HEK293 (cell line): ENCODE measurements around the gene YBX3.

Experiments
- CTCF ChIP-seq: fragments of 450-650 bp; formaldehyde crosslinking; IDR thresholded peaks from 2 replicates; pipeline ENCODE4 v1.5.1; 2016; ENCODE audit warnings: missing biosample characterization, missing genetic modification characterization
- KLF9 ChIP-seq: fragments of 450-650 bp; formaldehyde crosslinking; IDR thresholded peaks from 2 replicates; pipeline ENCODE4 v1.5.1; 2016; ENCODE audit warnings: missing biosample characterization, missing genetic modification characterization, low read depth
- PBX3 ChIP-seq: sonication (generic); formaldehyde crosslinking; IDR thresholded peaks from 2 replicates; pipeline ENCODE4 v1.8.1; 2022; ENCODE audit warnings: mild to moderate bottlenecking, moderate library complexity, missing genetic modification reagents
- REST ChIP-seq: fragments of 450-650 bp; formaldehyde crosslinking; IDR thresholded peaks from 2 replicates; pipeline ENCODE4 v1.5.1; 2016; ENCODE audit warnings: missing biosample characterization, missing genetic modification characterization
- TCF7L2 ChIP-seq: IDR thresholded peaks from 2 replicates; pipeline ENCODE4 v1.6.1; 2011; ENCODE audit warnings: low read depth, mild to moderate bottlenecking, inconsistent platforms, low read length, moderate library complexity, borderline replicate concordance
- ZBTB1 ChIP-seq: fragments of 450-650 bp; formaldehyde crosslinking; IDR thresholded peaks from 2 replicates; pipeline ENCODE4 v1.5.1; 2016; ENCODE audit warnings: missing biosample characterization, missing genetic modification characterization
- ZBTB8A ChIP-seq: fragments of 450-650 bp; formaldehyde crosslinking; IDR thresholded peaks from 2 replicates; pipeline ENCODE4 v1.5.1; 2016; ENCODE audit warnings: missing biosample characterization, missing genetic modification characterization
- ZNF121 ChIP-seq: fragments of 450-650 bp; formaldehyde crosslinking; IDR thresholded peaks from 2 replicates; pipeline ENCODE4 v1.5.1; 2016; ENCODE audit warnings: missing biosample characterization, missing genetic modification characterization
- ZNF138 ChIP-seq: fragments of 450-650 bp; formaldehyde crosslinking; IDR thresholded peaks from 2 replicates; pipeline ENCODE4 v1.5.1; 2016; ENCODE audit warnings: missing biosample characterization, missing genetic modification characterization, borderline replicate concordance
- ZNF146 ChIP-seq: fragments of 450-650 bp; formaldehyde crosslinking; IDR thresholded peaks from 2 replicates; pipeline ENCODE4 v1.5.1; 2016; ENCODE audit warnings: missing biosample characterization, missing genetic modification characterization
- ZNF23 ChIP-seq: fragments of 450-650 bp; formaldehyde crosslinking; IDR thresholded peaks from 2 replicates; pipeline ENCODE4 v1.5.1; 2016; ENCODE audit warnings: missing biosample characterization, missing genetic modification characterization, borderline replicate concordance
- ZNF48 ChIP-seq: fragments of 450-650 bp; formaldehyde crosslinking; IDR thresholded peaks from 2 replicates; pipeline ENCODE4 v1.5.1; 2016; ENCODE audit warnings: missing biosample characterization, missing genetic modification characterization
- ZNF585B ChIP-seq: fragments of 450-650 bp; formaldehyde crosslinking; IDR thresholded peaks from 2 replicates; pipeline ENCODE4 v1.5.1; 2016; ENCODE audit warnings: missing biosample characterization, missing genetic modification characterization
- ZSCAN30 ChIP-seq: fragments of 450-650 bp; IDR thresholded peaks from 2 replicates; pipeline ENCODE4 v1.5.1; 2018; ENCODE audit warnings: missing biosample characterization, mild to moderate bottlenecking, missing genetic modification characterization, moderate library complexity

DNA sequence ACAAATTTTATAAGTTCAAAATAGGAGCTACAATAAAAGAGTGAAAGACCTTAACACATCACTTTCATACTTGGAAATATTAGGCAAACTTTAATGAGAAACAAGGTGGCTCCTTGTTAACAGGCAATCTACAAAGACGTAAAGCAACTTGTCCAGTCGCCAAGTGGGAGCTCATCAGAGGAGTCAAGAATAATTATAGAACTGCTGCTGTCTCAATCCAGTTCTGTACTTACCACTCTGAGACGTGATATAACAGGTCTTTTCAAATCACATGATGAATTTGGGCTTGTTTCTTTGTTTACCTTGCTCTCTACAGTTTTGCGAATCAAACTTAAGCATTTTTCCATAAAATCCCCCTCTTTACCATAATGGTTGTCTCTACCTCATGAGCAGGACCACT lies 3.6 kb downstream of the YBX3 start:
- TF ChIP-seq CTCF (tag by site-specific recombination) (no peak), ZSCAN30 (no peak), ZBTB1 (tag by site-specific recombination) (no peak), ZNF121 (tag by site-specific recombination) (no peak), ZNF138 (no peak), PBX3 (CRISPR knock-in tag) (no peak), ZNF23 (tag by site-specific recombination) (no peak), REST (no peak), ZBTB8A (tag by site-specific recombination) (no peak), ZNF585B (tag by site-specific recombination) (no peak), ZNF48 (no peak), ZNF146 (no peak), KLF9 (tag by site-specific recombination) (no peak), TCF7L2 (no peak)
